CD4-positive, alpha-beta T cell treated with Interleukin-4 for 1 hour (primary cell): ENCODE results near the gene PLXNA1.

ENCODE experiments used
- DNase-seq, 2 donors: peaks; one replicate each; pipeline ENCODE4 v3.0.0-alpha.2; 2020 to 2022

PLXNA1 gene

GRCh38 chr3:127003175-127003555, 20.2 kb downstream of the PLXNA1 start:
- DNase-seq: no peak

- DNase-seq: no peak
Observed at GRCh38 chr3:127003601-127004280, 20.8 kb downstream of the PLXNA1 start.

- DNase-seq: no peak
Observed at GRCh38 chr3:127004641-127005397, 21.9 kb downstream of the PLXNA1 start.

GRCh38 chr3:127005864-127006500, 23.1 kb downstream of the PLXNA1 start:
- no peak for DNase-seq

GRCh38 chr3:127006781-127007436, 24.0 kb downstream of the PLXNA1 start:
- no peak for DNase-seq

- DNase-seq: no peak
Observed at GRCh38 chr3:127008236-127008635, 25.3 kb downstream of the PLXNA1 start.

GRCh38 chr3:127009531-127009930, 26.6 kb downstream of the PLXNA1 start:
- DNase-seq: no peak

GRCh38 chr3:127011270-127011992, 28.5 kb downstream of the PLXNA1 start:
- no peak for DNase-seq

GRCh38 chr3:127012091-127012490, 29.2 kb downstream of the PLXNA1 start:
- DNase-seq: no peak

GRCh38 chr3:127013181-127013580, 30.3 kb downstream of the PLXNA1 start:
- DNase-seq: no peak

GRCh38 chr3:127013758-127014535, 31.0 kb downstream of the PLXNA1 start:
- DNase-seq: no peak

- no peak for DNase-seq
Observed at GRCh38 chr3:127014536-127015281, 31.8 kb downstream of the PLXNA1 start.

GRCh38 chr3:127015282-127016042, 32.5 kb downstream of the PLXNA1 start:
- DNase-seq: no peak

GRCh38 chr3:127016043-127016343, 33.1 kb downstream of the PLXNA1 start:
- DNase-seq: no peak

GRCh38 chr3:127016461-127016860, 33.5 kb downstream of the PLXNA1 start:
- DNase-seq: no peak

GRCh38 chr3:127017229-127017628, 34.3 kb downstream of the PLXNA1 start:
- DNase-seq: no peak

GRCh38 chr3:127017781-127018180, 34.9 kb downstream of the PLXNA1 start:
- DNase-seq: no peak

- no peak for DNase-seq
Observed at GRCh38 chr3:127018306-127018828, 35.5 kb downstream of the PLXNA1 start.

- no peak for DNase-seq
Observed at GRCh38 chr3:127019449-127019848, 36.5 kb downstream of the PLXNA1 start.

GRCh38 chr3:127020543-127020942, 37.6 kb downstream of the PLXNA1 start:
- no peak for DNase-seq
